Mucosa of stomach (tissue), 1 donor: ENCODE results near the gene SSU72.
"Not testable (repeated sequence)": the region's sequence is repeated elsewhere in the genome, so short reads cannot be mapped to it uniquely, and the experiment has no call there.

ENCODE experiments used
- H3K27me3 ChIP-seq: one replicate; pipeline ENCODE4 v1.7.0; 2013; ENCODE audit warnings: mild to moderate bottlenecking, low read length; ENCODE audit not compliant: control insufficient read depth, insufficient read depth
- H3K36me3 ChIP-seq: one replicate; pipeline ENCODE4 v1.7.0; 2013; ENCODE audit warnings: low read length; ENCODE audit not compliant: control insufficient read depth, insufficient read depth
- H3K4me1 ChIP-seq: one replicate; pipeline ENCODE4 v1.7.0; 2013; ENCODE audit warnings: mild to moderate bottlenecking, low read length; ENCODE audit not compliant: control insufficient read depth, insufficient read depth
- H3K4me3 ChIP-seq: one replicate; pipeline ENCODE4 v1.7.0; 2013; ENCODE audit warnings: low read length
- H3K9ac ChIP-seq: one replicate; pipeline ENCODE4 v1.7.0; 2013; ENCODE audit warnings: mild to moderate bottlenecking, low read length, moderate library complexity
- H3K9me3 ChIP-seq: one replicate; pipeline ENCODE4 v1.7.0; 2013; ENCODE audit warnings: mild to moderate bottlenecking, low read length, moderate library complexity; ENCODE audit not compliant: control insufficient read depth
- donor health status: Pancreatic carcinoma.

Gene SSU72

GRCh38 chr1:1521331-1521730, 53.3 kb downstream of the SSU72 start:
- no peak overlapping the region for H3K4me3 ChIP-seq
- H3K9ac ChIP-seq, result no peak overlapping the region
- H3K36me3 ChIP-seq, result no peaks in the 10 kb centered on the region
- no peaks in the 10 kb centered on the region for H3K27me3 ChIP-seq
- no peaks in the 10 kb centered on the region for H3K9me3 ChIP-seq
- no peaks in the 10 kb centered on the region for H3K4me1 ChIP-seq

DNA sequence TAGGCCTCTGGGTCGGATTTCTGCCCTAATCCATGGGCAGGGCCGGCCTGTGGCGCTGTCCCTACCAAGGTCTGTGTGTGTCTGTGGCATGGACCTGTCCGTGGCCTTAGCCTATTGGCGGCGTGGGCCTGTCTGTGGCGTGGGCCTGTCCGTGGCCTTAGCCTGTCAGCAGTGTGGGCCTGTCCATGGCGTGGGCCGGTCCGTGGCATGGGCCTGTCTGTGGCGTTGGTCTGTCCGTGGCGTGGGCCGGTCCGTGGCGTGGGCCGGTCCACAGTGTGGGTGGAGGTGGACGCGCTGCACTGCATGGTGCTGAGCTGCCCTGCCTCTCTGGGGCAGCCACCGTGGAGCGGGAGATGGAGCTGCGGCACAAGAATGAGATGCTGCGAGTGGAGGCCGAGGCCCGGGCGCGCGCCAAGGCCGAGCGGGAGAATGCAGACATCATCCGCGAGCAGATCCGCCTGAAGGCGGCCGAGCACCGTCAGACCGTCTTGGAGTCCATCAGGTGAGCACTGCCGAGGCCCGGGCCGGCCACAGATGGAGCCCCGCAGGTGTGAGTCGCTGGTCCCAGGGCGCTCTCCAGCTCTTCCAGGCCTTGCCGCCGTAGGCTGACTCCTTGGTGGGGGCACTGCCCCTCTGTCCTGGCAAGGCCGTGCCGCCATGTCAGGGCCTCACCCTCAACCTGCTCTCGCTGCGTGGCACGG, 54.7 kb downstream of the SSU72 start:
- not testable (repeated sequence) for H3K9ac ChIP-seq, H3K27me3 ChIP-seq, H3K9me3 ChIP-seq, H3K4me3 ChIP-seq, H3K36me3 ChIP-seq, H3K4me1 ChIP-seq

GRCh38 chr1:1518621-1519007, 56.0 kb downstream of the SSU72 start:
- not testable (repeated sequence) for H3K9me3 ChIP-seq, H3K27me3 ChIP-seq, H3K9ac ChIP-seq, H3K4me3 ChIP-seq, H3K4me1 ChIP-seq, H3K36me3 ChIP-seq

DNA sequence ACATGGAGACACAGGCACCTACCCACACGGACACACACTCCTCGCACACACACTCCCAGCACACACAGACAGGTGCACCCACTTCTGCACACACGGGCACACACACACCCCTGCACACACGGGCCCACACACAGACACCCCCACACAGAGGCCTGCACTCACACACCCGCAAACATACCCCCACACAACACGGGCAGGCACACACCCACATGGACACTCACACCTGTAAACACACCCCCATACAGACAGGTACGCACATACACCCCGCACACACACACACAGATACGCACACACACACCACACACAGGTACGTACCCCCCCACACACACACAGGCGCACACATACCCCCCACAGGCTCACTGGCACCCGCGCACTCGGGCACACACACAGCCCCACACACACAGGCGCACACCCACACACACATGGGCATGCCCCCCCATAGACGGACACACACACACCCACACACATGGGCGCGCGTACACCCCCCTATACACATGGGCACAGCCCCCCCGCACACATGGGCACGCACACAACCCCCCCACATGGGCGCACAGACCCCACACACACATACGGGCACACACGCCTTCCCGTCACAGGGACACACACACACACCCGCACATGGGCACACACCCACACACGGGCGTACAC, 56.6 kb downstream of the SSU72 start:
- no peaks in the 10 kb centered on the region for H3K27me3 ChIP-seq
- H3K36me3 ChIP-seq, result no peaks in the 10 kb centered on the region
- no peaks in the 10 kb centered on the region for H3K9me3 ChIP-seq
- no peak overlapping the region for H3K9ac ChIP-seq
- H3K4me3 ChIP-seq, result no peak overlapping the region
- H3K4me1 ChIP-seq, result no peaks in the 10 kb centered on the region

DNA sequence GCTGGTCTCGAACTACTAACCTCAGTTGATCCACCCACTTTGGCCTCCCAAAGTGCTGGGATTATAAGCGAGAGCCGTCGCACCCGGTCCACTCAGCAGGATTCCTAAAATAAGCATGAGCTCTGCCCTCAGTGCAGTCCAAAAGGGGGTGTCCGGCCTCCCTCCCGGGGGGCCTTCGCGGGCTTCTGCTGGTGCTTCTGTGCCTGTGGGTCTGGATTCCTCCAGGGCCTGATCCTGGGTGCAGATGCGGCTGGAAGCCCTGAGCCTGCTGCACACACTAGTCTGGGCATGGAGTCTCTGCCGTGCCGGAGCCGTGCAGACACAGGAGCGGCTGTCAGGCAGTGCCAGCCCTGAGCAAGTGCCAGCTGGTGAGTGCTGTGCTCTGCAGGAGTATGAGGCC, 57.7 kb downstream of the SSU72 start:
- not testable (repeated sequence) for H3K9ac ChIP-seq, H3K4me1 ChIP-seq, H3K4me3 ChIP-seq, H3K9me3 ChIP-seq, H3K36me3 ChIP-seq, H3K27me3 ChIP-seq

GRCh38 chr1:1514376-1514775, 60.3 kb downstream of the SSU72 start:
- H3K27me3 ChIP-seq, H3K4me1 ChIP-seq: not testable (repeated sequence)

DNA sequence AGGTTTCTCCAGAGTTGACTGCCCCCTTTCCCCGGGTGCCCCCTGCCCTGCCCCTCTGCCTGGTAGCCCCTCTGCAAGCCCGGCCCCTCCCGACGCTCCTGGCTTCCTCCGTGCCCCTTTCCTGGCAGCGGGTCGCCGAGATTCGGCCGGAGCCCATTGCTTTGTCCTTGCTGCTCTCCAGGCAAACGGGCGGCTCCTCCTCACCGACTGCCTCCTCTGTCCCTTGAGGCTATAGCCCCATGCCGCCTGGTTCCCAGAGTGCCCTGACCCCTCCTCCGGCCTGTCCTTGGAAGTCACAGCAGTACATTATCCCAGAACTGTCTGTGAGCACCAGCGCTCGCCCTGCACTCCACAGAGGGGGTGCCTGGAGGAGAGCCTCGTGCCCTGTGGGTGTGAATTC, 61.0 kb downstream of the SSU72 start:
- not testable (repeated sequence) for H3K36me3 ChIP-seq, H3K27me3 ChIP-seq, H3K4me3 ChIP-seq, H3K9me3 ChIP-seq, H3K9ac ChIP-seq, H3K4me1 ChIP-seq

More at GRCh38 chr1:1514376-1514775, 60.3 kb downstream of the SSU72 start:
- not testable (repeated sequence) for H3K36me3 ChIP-seq, H3K4me3 ChIP-seq, H3K9ac ChIP-seq, H3K9me3 ChIP-seq

GRCh38 chr1:1512425-1512824, 62.2 kb downstream of the SSU72 start:
- H3K9ac ChIP-seq, H3K4me3 ChIP-seq: not testable (repeated sequence)

DNA sequence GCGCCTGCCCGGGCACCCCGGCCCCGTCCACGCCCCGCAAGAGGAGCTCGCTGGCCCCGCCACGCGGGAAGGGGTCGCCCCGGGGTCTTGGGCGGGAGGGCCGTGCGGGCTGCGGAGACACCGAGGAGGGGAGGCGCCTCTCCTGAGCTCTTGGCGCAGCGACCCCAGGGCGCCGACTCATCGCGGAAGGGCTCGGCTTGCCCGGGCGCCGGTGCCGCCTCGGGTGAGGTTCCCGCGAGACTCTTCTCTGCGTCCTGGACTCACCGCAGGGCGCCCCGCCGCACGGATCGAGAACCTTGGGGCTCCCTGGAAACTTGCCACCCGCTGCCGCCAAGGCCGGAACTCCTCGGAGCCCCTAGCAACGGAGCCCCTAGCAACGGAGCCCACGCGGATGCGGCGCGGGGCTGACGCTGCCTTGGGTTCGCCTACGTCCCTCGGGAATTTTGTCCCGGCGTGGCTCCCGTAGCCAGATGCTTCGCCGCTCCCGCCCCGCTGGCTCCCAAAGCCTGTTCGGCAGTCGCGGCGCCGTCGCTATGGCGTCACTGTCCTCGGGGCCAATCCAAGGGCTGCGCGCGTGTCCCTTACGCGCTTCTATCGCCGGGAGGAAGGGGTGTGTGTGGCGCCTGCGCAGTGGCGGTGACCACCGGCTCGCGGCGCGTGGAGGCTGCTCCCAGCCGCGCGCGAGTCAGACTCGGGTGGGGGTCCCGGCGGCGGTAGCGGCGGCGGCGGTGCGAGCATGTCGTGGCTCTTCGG, 63.0 kb downstream of the SSU72 start, which contains the start of gene ATAD3A:
Gene ATAD3A, plus strand, starts transcription at position 630 of the 753 bp plus-strand sequence. Its CDS starts 107 bp downstream, at position 737.
- no peaks in the 10 kb centered on the region for H3K27me3 ChIP-seq
- peak within 1 kb of the TSS; percentile 67 for H3K4me3 ChIP-seq
- H3K4me1 ChIP-seq, result peaks cover 4% of the 10 kb centered on the region
- no peaks in the 10 kb centered on the region for H3K36me3 ChIP-seq
- H3K9ac ChIP-seq, result peak within 1 kb of the TSS; percentile 84
- no peaks in the 10 kb centered on the region for H3K9me3 ChIP-seq

More at GRCh38 chr1:1512425-1512824, 62.2 kb downstream of the SSU72 start:
- H3K27me3 ChIP-seq, H3K36me3 ChIP-seq, H3K9me3 ChIP-seq, H3K4me1 ChIP-seq: not testable (repeated sequence)

GRCh38 chr1:1510912-1511532, 63.6 kb downstream of the SSU72 start:
- peaks cover 4% of the 10 kb centered on the region for H3K4me1 ChIP-seq
- H3K9ac ChIP-seq, result peak overlapping the region; percentile 84
- no peaks in the 10 kb centered on the region for H3K9me3 ChIP-seq
- H3K36me3 ChIP-seq, result no peaks in the 10 kb centered on the region
- peak overlapping the region; percentile 67 for H3K4me3 ChIP-seq
- H3K27me3 ChIP-seq, result no peaks in the 10 kb centered on the region

GRCh38 chr1:1509465-1509850, 65.2 kb downstream of the SSU72 start:
- not testable (repeated sequence) for H3K4me1 ChIP-seq, H3K27me3 ChIP-seq, H3K36me3 ChIP-seq, H3K9ac ChIP-seq, H3K4me3 ChIP-seq, H3K9me3 ChIP-seq
